GM23248 (cell line): ENCODE measurements around the gene TEAD4.

Source experiments
- EZH2 ChIP-seq: fragments of 200-600 bp; sonication (generic); IDR thresholded peaks from 2 replicates; pipeline ENCODE4 v1.6.1; 2018; ENCODE audit warnings: antibody characterized with exemption, mild to moderate bottlenecking; ENCODE audit not compliant: insufficient read depth, poor library complexity, severe bottlenecking
- EZH2phosphoT487 ChIP-seq: fragments of 200-600 bp; sonication (generic); IDR thresholded peaks from 2 replicates; pipeline ENCODE4 v1.6.1; 2018; ENCODE audit warnings: antibody characterized with exemption, moderate library complexity, mild to moderate bottlenecking, low read depth; ENCODE audit not compliant: insufficient read depth

DNA sequence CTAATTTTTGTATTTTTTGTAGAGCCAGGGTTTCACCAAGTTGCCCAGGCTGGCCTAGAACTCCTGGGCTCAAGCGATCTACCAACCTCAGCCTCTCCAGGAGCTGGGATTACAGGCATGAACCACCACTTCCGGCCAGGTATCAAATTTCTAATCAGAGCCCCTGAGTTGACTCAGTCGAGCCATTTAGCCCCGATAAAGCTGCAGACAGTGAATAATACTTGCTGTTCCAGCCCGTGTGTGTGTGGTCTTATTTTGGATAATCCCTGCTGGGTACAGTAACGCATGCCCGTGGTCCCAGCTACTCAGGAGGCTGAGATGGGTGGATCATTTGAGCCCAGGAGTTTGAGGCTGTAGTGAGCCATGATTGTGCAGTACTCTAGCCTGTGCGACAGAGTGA lies 57.0 kb downstream of the TEAD4 start:
- no peak for TF ChIP-seq EZH2
- no peak for TF ChIP-seq EZH2phosphoT487
